ENCODE results near the gene RAD51B.

- TF ChIP-seq CTCF (IDR thresholded peaks at IDR 0.05): no peak
- TF ChIP-seq CBFB (CRISPR knock-in tag; IDR thresholded peaks at IDR 0.05; ENCODE audit: low read depth): no peak
- TF ChIP-seq KAT7 (CRISPR knock-in tag; IDR thresholded peaks at IDR 0.05; ENCODE audit: borderline replicate concordance): no peak
- TF ChIP-seq USF2 (CRISPR knock-in tag; IDR thresholded peaks at IDR 0.05): no peak
- TF ChIP-seq TEAD4 (CRISPR knock-in tag; IDR thresholded peaks at IDR 0.05): no peak
- TF ChIP-seq MAX (CRISPR knock-in tag; IDR thresholded peaks at IDR 0.05): no peak
- no peak for TF ChIP-seq FOXP1 (CRISPR knock-in tag; IDR thresholded peaks at IDR 0.05; ENCODE audit: borderline replicate concordance)
- TF ChIP-seq TCF7 (CRISPR knock-in tag; IDR thresholded peaks at IDR 0.05; ENCODE audit: low read depth): no peak
- TF ChIP-seq ATF6 (CRISPR knock-in tag; IDR thresholded peaks at IDR 0.05): no peak
- no peak for TF ChIP-seq FOXJ3 (CRISPR knock-in tag; IDR thresholded peaks at IDR 0.05; ENCODE audit: borderline replicate concordance)
Measured at GRCh38 chr14:68624541-68625220, 805.1 kb downstream of the RAD51B start.
